Endothelial cell of umbilical vein (primary cell): ENCODE data around the gene FSIP1. TPM values are rescaled to one million over a fixed set of nuclear protein-coding genes. Genes with fewer than 3 reads are reported as not detected.

ENCODE experiments used
- BruUV-seq: library from RNA; stranded (reverse); fragments of 400-500 nt; replicated peaks from 2 replicates; lab custom pipeline; 2021; lab: Mats Ljungman, UMichigan
- CTCF ChIA-PET: fragments of 300-600, 350-600 bp; sonication (Branson Sonifier 250); formaldehyde crosslinking; loops from one replicate; lab custom pipeline; 2021; ENCODE audit warnings: antibody characterized with exemption, inconsistent platforms; lab: Charles Lee
- POLR2A ChIA-PET: fragments of 300-600, 350-600 bp; sonication (Branson Sonifier 250); formaldehyde crosslinking; loops from one replicate; lab custom pipeline; 2021; ENCODE audit warnings: antibody characterized with exemption, inconsistent platforms; lab: Charles Lee
- DNase-seq: peaks from one replicate; pipeline ENCODE4 v3.0.0-alpha.2; 2011; ENCODE audit warnings: low read depth, low spot score
- FAIRE-seq: peaks from 2 replicates; lab custom pipeline; 2011; peaks lifted over from hg19 to GRCh38; lab: Jason Lieb, UNC
- H2AFZ ChIP-seq: 2 replicates; pipeline ENCODE4 v1.6.0; 2012; ENCODE audit warnings: low read depth, low read length, control low read depth, inconsistent platforms
- H3K27ac ChIP-seq: 2 replicates; pipeline ENCODE4 v1.5.1; 2011; ENCODE audit warnings: low read depth, mild to moderate bottlenecking, control low read depth, low read length, moderate library complexity; ENCODE audit not compliant: insufficient read depth
- H3K27me3 ChIP-seq, 2 experiments: 2 replicates each; pipeline versions ENCODE4 v1.6.0 to v1.6.1; 2011; ENCODE audit warnings: low read length in 2 of 2, mixed read lengths in 1 of 2; ENCODE audit not compliant: control insufficient read depth in 2 of 2, insufficient read depth in 2 of 2
- H3K36me3 ChIP-seq, 2 experiments: 2 replicates in 1 of 2; 3 replicates in 1 of 2; pipeline ENCODE4 v1.5.1; 2011; ENCODE audit warnings: low read length in 2 of 2, mild to moderate bottlenecking in 1 of 2, moderate library complexity in 1 of 2; ENCODE audit not compliant: control insufficient read depth in 2 of 2, insufficient read depth in 2 of 2; ENCODE audit errors: extremely low read depth in 1 of 2
- H3K4me1 ChIP-seq: 3 replicates; pipeline ENCODE4 v1.5.1; 2011; ENCODE audit warnings: mild to moderate bottlenecking, low read length; ENCODE audit not compliant: control insufficient read depth, insufficient read depth; ENCODE audit errors: extremely low read depth
- H3K4me2 ChIP-seq: 2 replicates; pipeline ENCODE4 v1.6.1; 2011; ENCODE audit warnings: low read length, control low read depth, mixed read lengths; ENCODE audit not compliant: insufficient read depth
- H3K4me3 ChIP-seq, 3 experiments: fragments of 200-600 bp in 1 of 3; sonication (generic), shearing (Covaris generic) in 1 of 3; replicated peaks in 1 of 3; 2 replicates each; pipeline ENCODE4 v1.5.1; 2011 to 2016; ENCODE audit warnings: control low read depth in 3 of 3, low read length in 3 of 3, mild to moderate bottlenecking in 2 of 3, inconsistent platforms in 1 of 3, low read depth in 1 of 3, moderate library complexity in 1 of 3; ENCODE audit not compliant: insufficient read depth in 1 of 3
- H3K79me2 ChIP-seq: 2 replicates; pipeline ENCODE4 v1.6.0; 2012; ENCODE audit warnings: low read length, inconsistent platforms; ENCODE audit not compliant: control insufficient read depth, insufficient read depth
- H3K9ac ChIP-seq: replicated peaks from 2 replicates; pipeline ENCODE3; 2011; ENCODE audit warnings: low read length, control low read depth; ENCODE audit not compliant: insufficient read depth; ENCODE audit errors: extremely low read depth
- H3K9me1 ChIP-seq: replicated peaks from 3 replicates; pipeline ENCODE4 v1.6.0; 2011; ENCODE audit warnings: mild to moderate bottlenecking, low read length; ENCODE audit not compliant: control insufficient read depth, insufficient read depth; ENCODE audit errors: extremely low read depth
- H3K9me3 ChIP-seq: replicated peaks from 2 replicates; pipeline ENCODE4 v1.5.1; 2012; ENCODE audit warnings: low read length, inconsistent platforms; ENCODE audit not compliant: control insufficient read depth, insufficient read depth
- H4K20me1 ChIP-seq: replicated peaks from 2 replicates; pipeline ENCODE3; 2011; ENCODE audit warnings: mild to moderate bottlenecking, low read length; ENCODE audit not compliant: control insufficient read depth, insufficient read depth; ENCODE audit errors: extremely low read depth
- GATA2 ChIP-seq: IDR thresholded peaks from 2 replicates; pipeline ENCODE4 v1.7.0; 2011; ENCODE audit warnings: low read depth, mild to moderate bottlenecking, moderate library complexity, mixed read lengths, low read length; ENCODE audit not compliant: insufficient read length, insufficient read depth
- JUN ChIP-seq: IDR thresholded peaks from 2 replicates; pipeline ENCODE4 v1.6.1; 2011; ENCODE audit warnings: borderline replicate concordance, low read depth; ENCODE audit not compliant: insufficient read length, insufficient read depth
- MAX ChIP-seq: IDR thresholded peaks from 2 replicates; pipeline ENCODE4 v1.6.1; 2011; ENCODE audit not compliant: insufficient read depth, insufficient read length
- MYC ChIP-seq: IDR thresholded peaks from one replicate; pipeline ENCODE4 v1.6.1; 2011; ENCODE audit warnings: mild to moderate bottlenecking, low read depth, low read length
- POLR2A ChIP-seq: IDR thresholded peaks from 2 replicates; pipeline ENCODE4 v1.6.1; 2012; ENCODE audit warnings: low read depth, mild to moderate bottlenecking, control low read depth, low read length
- POLR2AphosphoS5 ChIP-seq: IDR thresholded peaks from 2 replicates; pipeline ENCODE4 v1.6.1; 2012; ENCODE audit warnings: low read depth, mild to moderate bottlenecking, control low read depth, low read length, moderate library complexity; ENCODE audit not compliant: insufficient read depth
- dilution Hi-C: fragments of 300-500 bp; cut with MboI; formaldehyde crosslinking; loops from one replicate; pipeline ENCODE4 v1.15.0; 2019; ENCODE audit warnings: low sequenced_read_pairs; ENCODE audit not compliant: extremely low pct_ligation_motif_present
- intact Hi-C: fragments of 100-400 bp; cut with micrococcal nuclease; formaldehyde crosslinking; loops from one replicate; pipeline ENCODE4 v1.10.0; 2022
- polyA plus RNA-seq, 4 experiments: library from polyadenylated mRNA; depleted of rRNA in 3 of 4; stranded (reverse) in 3 of 4; unstranded in 1 of 4; fragments of >200 nt; gene quantifications; 2 replicates each; pipeline versions ENCODE4 v1.2.1 to v1.2.3, GENCODE V29; 2011 to 2012; ENCODE audit warnings: missing spikeins in 1 of 4
- total RNA-seq: library from RNA; stranded (reverse); gene quantifications from 2 replicates; pipeline ENCODE4 v1.2.3, GENCODE V29; 2021
- TF ChIP-seq, protein P1 (sequence below), 2 donors: IDR thresholded peaks; 1 replicate in 1 of 2; 2 replicates in 1 of 2; pipeline ENCODE4 v1.5.1; 2011; ENCODE audit warnings: low read length in 2 of 2, mild to moderate bottlenecking in 2 of 2, moderate library complexity in 2 of 2, control low read depth in 1 of 2, inconsistent platforms in 1 of 2, low read depth in 1 of 2; ENCODE audit not compliant: insufficient read depth in 1 of 2; ENCODE audit errors: extremely low read depth in 1 of 2

Gene FSIP1
- total and polyA plus RNA-seq, 2 donors (not counting 3 experiments of a cell fraction or from before 2014, with no cell fraction given): 0.23 to 1.1 TPM

- Histone ChIP-seq H2AFZ (no peak overlapping the region), H3K4me3 (no peak overlapping the region), H4K20me1 (no peaks in the 10 kb centered on the region), H3K9me1 (no peaks in the 10 kb centered on the region), H3K27ac (no peak overlapping the region), H3K79me2 (no peaks in the 10 kb centered on the region), H3K9me3 (no peaks in the 10 kb centered on the region), H3K27me3 (no peaks in the 10 kb centered on the region), H3K36me3 (no peaks in the 10 kb centered on the region), H3K4me1 (no peaks in the 10 kb centered on the region), H3K4me2 (no peak overlapping the region), H3K9ac (no peak overlapping the region)
- ChIA-PET CTCF (no interaction called here), POLR2A (no interaction called here)
- no peak for DNase-seq
- BruUV-seq: no TSS peak
- no peak for FAIRE-seq
- dilution Hi-C loops: no loop called here
- TF ChIP-seq GATA2 (no peak), MAX (no peak), POLR2AphosphoS5 (no peak), JUN (no peak), POLR2A (no peak), MYC (no peak)
- TF ChIP-seq, protein P1, sequence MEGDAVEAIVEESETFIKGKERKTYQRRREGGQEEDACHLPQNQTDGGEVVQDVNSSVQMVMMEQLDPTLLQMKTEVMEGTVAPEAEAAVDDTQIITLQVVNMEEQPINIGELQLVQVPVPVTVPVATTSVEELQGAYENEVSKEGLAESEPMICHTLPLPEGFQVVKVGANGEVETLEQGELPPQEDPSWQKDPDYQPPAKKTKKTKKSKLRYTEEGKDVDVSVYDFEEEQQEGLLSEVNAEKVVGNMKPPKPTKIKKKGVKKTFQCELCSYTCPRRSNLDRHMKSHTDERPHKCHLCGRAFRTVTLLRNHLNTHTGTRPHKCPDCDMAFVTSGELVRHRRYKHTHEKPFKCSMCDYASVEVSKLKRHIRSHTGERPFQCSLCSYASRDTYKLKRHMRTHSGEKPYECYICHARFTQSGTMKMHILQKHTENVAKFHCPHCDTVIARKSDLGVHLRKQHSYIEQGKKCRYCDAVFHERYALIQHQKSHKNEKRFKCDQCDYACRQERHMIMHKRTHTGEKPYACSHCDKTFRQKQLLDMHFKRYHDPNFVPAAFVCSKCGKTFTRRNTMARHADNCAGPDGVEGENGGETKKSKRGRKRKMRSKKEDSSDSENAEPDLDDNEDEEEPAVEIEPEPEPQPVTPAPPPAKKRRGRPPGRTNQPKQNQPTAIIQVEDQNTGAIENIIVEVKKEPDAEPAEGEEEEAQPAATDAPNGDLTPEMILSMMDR (IDR thresholded peaks at IDR 0.05; ENCODE audit: extremely low read depth in 1 of 2, insufficient read depth in 1 of 2, low read depth in 1 of 2, low read length in 2 of 2): no peak
- intact Hi-C loops: no loop called here
These were observed 53.8 kb downstream of the FSIP1 start for GRCh38 chr15:39728845-39729244.
